Kidney (tissue), 14 donors: Measurements from ENCODE around the gene MAST2. TPM values are rescaled to one million over a fixed set of nuclear protein-coding genes. Genes with fewer than 3 reads are reported as not detected.

Experiments
- DNase-seq, 5 donors: peaks; one replicate each; pipeline ENCODE4 v3.0.0-alpha.2; 2013 to 2020
- FAIRE-seq: peaks from 2 replicates; lab custom pipeline; 2012; peaks lifted over from hg19 to GRCh38; lab: Jason Lieb, UNC
- H3K27ac ChIP-seq, 2 donors: one replicate each; pipeline ENCODE4 v1.7.0; 2013; ENCODE audit warnings: low read depth in 2 of 2, low read length in 2 of 2, inconsistent platforms in 1 of 2
- H3K27me3 ChIP-seq: one replicate; pipeline ENCODE4 v1.7.1; 2013; ENCODE audit warnings: low read length, inconsistent platforms; ENCODE audit not compliant: control insufficient read depth, insufficient read depth
- H3K36me3 ChIP-seq, 3 donors: one replicate each; pipeline versions ENCODE4 v1.7.0 to v1.7.1; 2013; ENCODE audit warnings: low read length in 3 of 3, control low read depth in 1 of 3, inconsistent platforms in 1 of 3; ENCODE audit not compliant: insufficient read depth in 3 of 3, control insufficient read depth in 2 of 3
- H3K4me1 ChIP-seq, 3 donors: one replicate each; pipeline versions ENCODE4 v1.7.0 to v1.7.1; 2013; ENCODE audit warnings: low read length in 3 of 3, inconsistent platforms in 1 of 3, low read depth in 1 of 3; ENCODE audit not compliant: control insufficient read depth in 2 of 3, insufficient read depth in 2 of 3
- H3K4me3 ChIP-seq, 3 donors: one replicate each; pipeline versions ENCODE4 v1.7.0 to v1.8.1; 2013; ENCODE audit warnings: low read length in 3 of 3, control low read depth in 1 of 3, inconsistent platforms in 1 of 3
- H3K9ac ChIP-seq, 3 donors: one replicate each; pipeline versions ENCODE4 v1.7.0 to v1.7.1; 2013; ENCODE audit warnings: low read length in 3 of 3, control low read depth in 1 of 3, inconsistent platforms in 1 of 3
- H3K9me3 ChIP-seq, 3 donors: one replicate each; pipeline versions ENCODE4 v1.7.0 to v1.7.1; 2013; ENCODE audit warnings: low read length in 3 of 3, control low read depth in 1 of 3, inconsistent platforms in 1 of 3; ENCODE audit not compliant: control insufficient read depth in 2 of 3, insufficient read depth in 1 of 3
- intact Hi-C: fragments of 100-400 bp; cut with DNase I; formaldehyde crosslinking; loops from one replicate; pipeline ENCODE4 v1.11.1; 2022
- polyA plus RNA-seq: library from polyadenylated mRNA; stranded (reverse); fragments of 350-450 nt; fragmentation: Illumina TruSeq; extraction: RNeasy Lipid Tissue Mini Kit (QIAGEN cat#74804); gene quantifications from one replicate; pipeline ENCODE4 v1.2.3, GENCODE V29; 2014; ENCODE audit warnings: low read depth, low replicate concordance; ENCODE audit not compliant: insufficient read depth
- total RNA-seq: library from RNA; stranded (reverse); fragmentation: NEBNext Ultra II Directional; extraction: Animal tissue kit (Norgen Biotek cat#: 25700); gene quantifications from one replicate; pipeline ENCODE4 v1.2.1, GENCODE V29; 2021
- TF ChIP-seq, protein P1 (sequence below): IDR thresholded peaks from 3 replicates; pipeline ENCODE4 v1.5.1; 2012; ENCODE audit warnings: mild to moderate bottlenecking, moderate library complexity, borderline replicate concordance; ENCODE audit not compliant: insufficient read depth; ENCODE audit errors: extremely low read depth
- donor health status: control.
- donor health status: control.
- donor health status: control.
- donor health status: control.
- donor health status: control.
- donor health status: DM: yes; HTN: yes; CAD: no.
- donor health status: Normal renal cell carcinoma (clear cell type).

MAST2 gene
- total and polyA plus RNA-seq, 2 donors from 2014 or later, result 7.6 to 17.9 TPM

DNA sequence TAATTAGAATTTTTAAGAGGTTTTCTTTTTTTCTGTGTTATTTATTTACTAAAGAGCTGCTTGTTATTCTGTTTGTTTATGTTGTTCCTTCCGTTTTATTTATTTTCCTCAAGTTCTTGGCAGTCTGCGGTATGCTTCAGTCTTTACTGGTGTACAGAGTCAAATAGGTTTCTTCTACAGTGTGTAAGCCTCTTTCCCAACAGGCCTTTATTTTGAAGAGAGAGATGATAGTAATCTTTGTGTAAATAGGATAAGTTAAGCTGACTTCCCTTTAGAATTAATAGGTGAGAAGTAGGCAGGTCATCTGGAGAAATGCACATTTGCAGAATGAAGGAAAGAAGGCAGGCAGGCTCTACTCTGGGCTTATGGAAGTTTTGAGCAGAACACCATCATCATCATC, 23.8 kb downstream of the MAST2 start:
- no peak overlapping the region for H3K4me3 ChIP-seq
- H3K4me1 ChIP-seq, result no peaks in the 10 kb centered on the region
- TF ChIP-seq, protein P1, sequence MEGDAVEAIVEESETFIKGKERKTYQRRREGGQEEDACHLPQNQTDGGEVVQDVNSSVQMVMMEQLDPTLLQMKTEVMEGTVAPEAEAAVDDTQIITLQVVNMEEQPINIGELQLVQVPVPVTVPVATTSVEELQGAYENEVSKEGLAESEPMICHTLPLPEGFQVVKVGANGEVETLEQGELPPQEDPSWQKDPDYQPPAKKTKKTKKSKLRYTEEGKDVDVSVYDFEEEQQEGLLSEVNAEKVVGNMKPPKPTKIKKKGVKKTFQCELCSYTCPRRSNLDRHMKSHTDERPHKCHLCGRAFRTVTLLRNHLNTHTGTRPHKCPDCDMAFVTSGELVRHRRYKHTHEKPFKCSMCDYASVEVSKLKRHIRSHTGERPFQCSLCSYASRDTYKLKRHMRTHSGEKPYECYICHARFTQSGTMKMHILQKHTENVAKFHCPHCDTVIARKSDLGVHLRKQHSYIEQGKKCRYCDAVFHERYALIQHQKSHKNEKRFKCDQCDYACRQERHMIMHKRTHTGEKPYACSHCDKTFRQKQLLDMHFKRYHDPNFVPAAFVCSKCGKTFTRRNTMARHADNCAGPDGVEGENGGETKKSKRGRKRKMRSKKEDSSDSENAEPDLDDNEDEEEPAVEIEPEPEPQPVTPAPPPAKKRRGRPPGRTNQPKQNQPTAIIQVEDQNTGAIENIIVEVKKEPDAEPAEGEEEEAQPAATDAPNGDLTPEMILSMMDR, result no peak
- no peak overlapping the region for H3K27ac ChIP-seq
- H3K9ac ChIP-seq, result no peak overlapping the region
- H3K9me3 ChIP-seq, result no peaks in the 10 kb centered on the region
- no peak for FAIRE-seq
- DNase-seq, result no peak
- H3K27me3 ChIP-seq, result no peaks in the 10 kb centered on the region
- H3K36me3 ChIP-seq, result peaks cover 0 to 5% (median 0%) of the 10 kb centered on the region in 3 donors
- intact Hi-C loops, result no loop called here

DNA sequence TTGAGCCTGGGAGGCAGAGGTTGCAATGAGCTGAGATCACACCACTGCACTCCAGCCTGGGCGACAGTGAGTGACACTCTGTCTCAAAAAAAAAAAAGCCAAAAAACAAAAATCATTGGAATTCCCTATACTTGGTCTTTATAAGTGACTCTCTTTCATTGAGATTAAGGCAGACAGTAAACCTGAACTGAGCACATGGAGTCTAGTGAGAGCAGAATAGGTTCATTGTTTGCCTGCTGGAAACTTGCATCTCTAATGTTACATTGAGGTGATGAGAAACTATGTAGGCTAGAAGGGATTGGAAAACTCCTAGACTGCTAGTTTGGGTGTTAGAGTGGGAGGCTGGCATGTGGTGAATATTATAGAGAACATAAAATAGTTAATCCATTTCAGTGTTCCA, 25.4 kb downstream of the MAST2 start:
- TF ChIP-seq, protein P1, result no peak
- intact Hi-C loops, result no loop called here
- Histone ChIP-seq H3K9ac (no peak overlapping the region), H3K4me1 (no peaks in the 10 kb centered on the region), H3K36me3 (peaks cover 0 to 5% (median 0%) of the 10 kb centered on the region in 3 donors), H3K27me3 (no peaks in the 10 kb centered on the region), H3K27ac (no peak overlapping the region), H3K9me3 (no peaks in the 10 kb centered on the region), H3K4me3 (no peak overlapping the region)
- DNase-seq (no peak), FAIRE-seq (no peak)

DNA sequence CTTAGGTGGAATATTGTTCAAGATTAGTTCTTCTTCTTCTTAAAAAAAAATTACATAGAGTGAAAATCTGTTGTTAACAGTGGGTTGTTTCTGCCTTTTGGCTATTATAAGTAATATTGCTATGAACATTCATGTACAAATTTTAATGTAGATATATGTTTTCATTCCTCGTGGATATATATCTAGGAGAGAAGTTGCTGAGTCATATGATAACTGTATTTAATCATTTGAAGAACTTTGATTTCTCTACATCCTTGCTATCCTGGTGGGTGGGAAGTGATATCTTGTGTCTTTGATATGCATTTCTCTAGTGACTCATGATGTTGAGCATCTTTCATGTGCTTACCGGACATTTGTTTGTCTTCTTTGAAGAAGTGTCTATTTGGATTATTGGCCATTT, 29.9 kb downstream of the MAST2 start:
- Histone ChIP-seq H3K36me3 (no peaks in the 10 kb centered on the region), H3K27ac (no peak overlapping the region), H3K4me3 (no peak overlapping the region), H3K27me3 (no peaks in the 10 kb centered on the region), H3K9ac (no peak overlapping the region), H3K9me3 (no peaks in the 10 kb centered on the region), H3K4me1 (no peaks in the 10 kb centered on the region)
- no peak for FAIRE-seq
- no peak for DNase-seq
- TF ChIP-seq, protein P1, result no peak
- intact Hi-C loops, result no loop called here

DNA sequence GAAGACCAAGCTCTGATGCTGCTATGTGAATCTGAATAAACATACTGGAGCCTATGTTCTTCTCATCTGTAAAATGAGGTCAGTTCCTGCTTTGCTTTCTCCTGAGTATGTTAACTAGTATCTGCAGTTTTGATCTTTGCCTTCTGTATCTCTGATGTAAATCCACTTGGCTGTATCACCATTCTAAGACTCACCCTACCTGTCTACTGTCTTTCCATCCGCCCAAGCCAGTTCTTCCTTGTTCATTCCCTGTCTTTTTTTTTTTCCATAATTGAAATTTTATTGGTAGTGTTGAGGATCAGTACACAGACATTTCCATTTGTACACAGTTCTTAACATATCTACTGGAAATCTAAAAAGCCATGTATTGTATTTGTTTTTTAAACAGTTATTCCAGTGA, 31.3 kb downstream of the MAST2 start:
- H3K9me3 ChIP-seq, result no peaks in the 10 kb centered on the region
- H3K36me3 ChIP-seq, result no peaks in the 10 kb centered on the region
- H3K4me3 ChIP-seq, result no peak overlapping the region
- no peak overlapping the region for H3K9ac ChIP-seq
- H3K27me3 ChIP-seq, result no peaks in the 10 kb centered on the region
- TF ChIP-seq, protein P1, result no peak
- FAIRE-seq (no peak), DNase-seq (no peak)
- H3K4me1 ChIP-seq, result no peaks in the 10 kb centered on the region
- H3K27ac ChIP-seq, result no peak overlapping the region
- intact Hi-C loops, result no loop called here
